ENCODE measurements around the gene ST8SIA6. TPM values are rescaled to one million over a fixed set of nuclear protein-coding genes. Genes with fewer than 3 reads are reported as not detected.

The ST8SIA6 gene
- total and polyA plus RNA-seq, 2 of the 8 experiments (the other 6 are each of a cell fraction or from before 2014, with no cell fraction given) = 0.70 to 1.1 TPM

DNA sequence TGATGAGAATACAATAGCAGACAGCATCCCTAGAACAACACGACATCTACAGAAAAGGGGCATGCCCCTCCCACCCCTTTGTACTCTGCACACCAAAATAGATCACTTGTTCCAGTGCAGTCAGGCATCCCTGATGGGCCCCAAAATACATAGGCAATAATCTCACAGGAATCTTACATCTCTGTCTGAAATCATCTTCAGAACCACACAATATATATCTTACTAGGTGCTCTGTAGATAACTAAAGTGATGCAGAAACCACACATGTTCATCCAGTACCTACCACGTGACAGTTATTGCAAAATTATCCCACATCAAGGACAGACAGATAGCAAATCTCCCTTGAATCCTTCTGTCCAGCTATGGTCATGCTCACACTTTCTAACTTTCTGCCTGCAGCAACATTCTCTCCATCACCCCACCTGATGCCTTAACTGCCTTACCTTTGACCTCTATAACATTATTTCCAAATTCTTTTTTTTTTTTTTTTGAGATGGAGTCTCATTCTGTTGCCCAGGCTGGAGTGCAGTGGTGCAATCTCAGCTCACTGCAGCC is 30.7 kb downstream of the ST8SIA6 start (continued):
- TF ChIP-seq TBP (IDR thresholded peaks at IDR 0.05; ENCODE audit: low read depth, low read length) = no peak

Data from H1 (cell line).